Embryonic facial prominence (tissue), 1 donor: Measurements from ENCODE around the gene CACNA1C.
"Not testable (repeated sequence)": the region's sequence is repeated elsewhere in the genome, so short reads cannot be mapped to it uniquely, and the experiment has no call there.

Experiments used
- DNase-seq: peaks from one replicate; pipeline ENCODE4 v3.0.0-alpha.2; 2016; ENCODE audit errors: extremely low spot score

CACNA1C gene

DNA sequence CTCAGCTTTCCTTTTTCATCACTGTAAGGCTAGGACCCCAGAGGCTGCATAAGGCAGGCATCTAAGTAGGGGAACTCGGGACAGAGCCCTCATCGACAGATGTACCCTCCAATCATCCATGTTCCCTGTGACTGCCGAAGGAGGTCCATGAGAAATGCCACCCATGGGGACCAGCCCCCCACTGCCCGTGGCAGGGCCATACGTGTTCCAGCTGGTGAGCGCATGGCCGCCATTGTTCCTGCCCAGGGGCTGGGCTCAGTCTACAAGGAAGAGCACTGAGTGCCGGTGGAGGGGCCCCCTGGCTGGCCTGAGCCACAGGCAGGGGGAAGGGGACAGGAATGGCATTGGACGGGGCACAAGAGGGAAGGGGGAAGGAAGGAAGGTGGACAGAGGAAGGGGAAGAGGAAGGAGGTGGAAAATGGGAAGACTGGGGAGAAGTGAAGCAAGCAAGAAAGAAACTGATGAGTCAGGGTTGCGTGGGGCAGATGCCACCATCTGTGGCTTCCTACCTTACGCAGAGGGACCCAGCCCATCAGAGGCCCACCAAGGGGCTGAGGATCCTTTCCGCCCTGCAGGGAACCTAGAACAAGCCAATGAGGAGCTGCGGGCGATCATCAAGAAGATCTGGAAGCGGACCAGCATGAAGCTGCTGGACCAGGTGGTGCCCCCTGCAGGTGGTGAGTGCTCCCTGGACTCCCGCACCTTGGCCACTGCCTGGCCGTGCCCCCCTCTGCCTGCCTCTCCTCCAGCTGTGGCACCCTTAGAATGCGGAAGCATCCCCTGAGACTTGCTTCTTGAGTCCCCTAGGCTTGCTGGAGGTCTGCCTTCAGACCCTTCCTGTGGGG is 621.4 kb downstream of the CACNA1C start:
- DNase-seq: no peak

DNA sequence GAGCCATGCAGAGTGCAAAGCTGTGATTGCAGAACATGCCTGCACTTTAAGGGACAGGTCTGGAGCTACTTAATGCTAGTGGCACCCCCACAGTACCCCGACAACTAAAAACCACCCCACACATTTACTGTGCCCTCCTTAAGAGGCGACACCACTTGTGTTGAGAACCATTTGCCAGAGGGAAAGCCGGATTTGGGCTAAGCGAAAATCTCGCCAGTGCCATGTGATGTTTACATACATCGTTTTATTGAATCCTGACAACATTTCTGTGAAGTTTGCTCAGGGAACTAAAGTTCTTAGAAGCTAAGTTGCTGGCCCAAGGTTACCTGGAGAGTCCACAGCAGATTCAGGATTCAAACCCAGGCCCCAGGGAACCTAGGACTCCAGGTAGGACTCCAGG is 623.0 kb downstream of the CACNA1C start:
- DNase-seq: no peak

DNA sequence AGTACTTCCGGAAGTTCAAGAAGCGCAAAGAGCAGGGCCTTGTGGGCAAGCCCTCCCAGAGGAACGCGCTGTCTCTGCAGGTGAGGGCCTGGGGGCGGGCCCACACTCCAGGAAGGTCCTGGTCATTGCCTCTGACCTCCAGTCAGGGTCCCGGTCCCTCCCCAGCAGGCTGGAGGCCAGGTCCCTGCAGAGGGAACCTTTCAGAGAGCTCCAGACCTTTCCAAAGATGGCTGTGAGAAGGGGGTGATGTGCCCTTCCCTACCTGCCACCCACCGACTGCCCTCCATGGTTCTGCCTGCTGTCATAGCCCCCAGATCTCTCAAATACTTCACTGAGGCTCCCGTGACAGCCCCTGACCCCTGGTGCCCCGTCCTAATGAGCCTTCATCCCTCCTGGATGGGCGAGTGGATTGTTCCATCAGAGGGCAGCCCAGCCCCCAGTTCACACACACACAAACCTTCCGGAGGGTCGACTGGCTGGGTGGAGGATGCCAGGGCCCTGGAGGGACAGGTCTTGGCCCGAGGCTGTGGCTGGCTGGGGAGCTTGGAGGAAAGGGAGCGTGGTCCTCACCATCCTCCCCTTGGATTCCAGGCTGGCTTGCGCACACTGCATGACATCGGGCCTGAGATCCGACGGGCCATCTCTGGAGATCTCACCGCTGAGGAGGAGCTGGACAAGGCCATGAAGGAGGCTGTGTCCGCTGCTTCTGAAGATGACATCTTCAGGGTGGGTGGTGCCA is 624.5 kb downstream of the CACNA1C start:
- no peak for DNase-seq

DNA sequence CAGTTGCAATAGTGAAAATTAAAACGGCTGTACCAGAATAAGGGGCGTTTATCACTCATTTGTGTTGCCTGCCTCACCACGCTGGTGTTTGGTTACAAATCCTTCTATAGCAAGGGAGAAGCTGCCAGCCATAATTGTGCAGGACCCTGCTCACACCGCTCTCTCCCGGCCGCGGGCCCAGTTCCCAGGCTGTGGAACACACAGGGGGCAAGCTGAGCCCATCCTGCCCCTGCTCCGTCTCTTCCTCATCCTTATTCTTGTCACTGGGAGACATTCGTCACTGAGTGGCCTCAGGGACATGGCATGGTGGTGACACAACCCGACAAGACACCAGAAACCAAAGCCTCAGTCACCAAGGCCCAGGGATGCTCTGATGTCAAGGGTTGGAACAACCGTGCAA is 625.6 kb downstream of the CACNA1C start:
- no peak for DNase-seq

DNA sequence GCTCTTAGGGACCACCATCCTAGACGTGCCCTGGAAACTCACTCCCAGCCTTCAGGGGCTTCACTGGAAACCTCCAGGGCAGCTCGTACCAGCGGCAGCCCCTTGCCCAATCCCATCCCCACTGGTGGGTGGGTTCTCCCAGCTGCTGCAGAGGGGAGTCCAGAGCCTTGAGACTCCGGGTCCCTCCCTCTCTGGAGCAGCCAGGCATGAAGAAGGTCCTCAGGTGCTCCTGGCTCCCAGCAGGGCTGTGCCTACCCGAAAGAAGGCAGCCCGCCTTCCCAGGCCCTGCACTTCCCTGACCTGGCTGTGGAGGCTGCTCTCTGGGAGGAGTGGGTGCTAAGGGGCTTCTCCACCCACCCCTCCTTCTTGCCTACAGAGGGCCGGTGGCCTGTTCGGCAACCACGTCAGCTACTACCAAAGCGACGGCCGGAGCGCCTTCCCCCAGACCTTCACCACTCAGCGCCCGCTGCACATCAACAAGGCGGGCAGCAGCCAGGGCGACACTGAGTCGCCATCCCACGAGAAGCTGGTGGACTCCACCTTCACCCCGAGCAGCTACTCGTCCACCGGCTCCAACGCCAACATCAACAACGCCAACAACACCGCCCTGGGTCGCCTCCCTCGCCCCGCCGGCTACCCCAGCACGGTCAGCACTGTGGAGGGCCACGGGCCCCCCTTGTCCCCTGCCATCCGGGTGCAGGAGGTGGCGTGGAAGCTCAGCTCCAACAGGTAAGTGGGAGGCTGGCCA is 626.5 kb downstream of the CACNA1C start:
- DNase-seq: no peak

DNA sequence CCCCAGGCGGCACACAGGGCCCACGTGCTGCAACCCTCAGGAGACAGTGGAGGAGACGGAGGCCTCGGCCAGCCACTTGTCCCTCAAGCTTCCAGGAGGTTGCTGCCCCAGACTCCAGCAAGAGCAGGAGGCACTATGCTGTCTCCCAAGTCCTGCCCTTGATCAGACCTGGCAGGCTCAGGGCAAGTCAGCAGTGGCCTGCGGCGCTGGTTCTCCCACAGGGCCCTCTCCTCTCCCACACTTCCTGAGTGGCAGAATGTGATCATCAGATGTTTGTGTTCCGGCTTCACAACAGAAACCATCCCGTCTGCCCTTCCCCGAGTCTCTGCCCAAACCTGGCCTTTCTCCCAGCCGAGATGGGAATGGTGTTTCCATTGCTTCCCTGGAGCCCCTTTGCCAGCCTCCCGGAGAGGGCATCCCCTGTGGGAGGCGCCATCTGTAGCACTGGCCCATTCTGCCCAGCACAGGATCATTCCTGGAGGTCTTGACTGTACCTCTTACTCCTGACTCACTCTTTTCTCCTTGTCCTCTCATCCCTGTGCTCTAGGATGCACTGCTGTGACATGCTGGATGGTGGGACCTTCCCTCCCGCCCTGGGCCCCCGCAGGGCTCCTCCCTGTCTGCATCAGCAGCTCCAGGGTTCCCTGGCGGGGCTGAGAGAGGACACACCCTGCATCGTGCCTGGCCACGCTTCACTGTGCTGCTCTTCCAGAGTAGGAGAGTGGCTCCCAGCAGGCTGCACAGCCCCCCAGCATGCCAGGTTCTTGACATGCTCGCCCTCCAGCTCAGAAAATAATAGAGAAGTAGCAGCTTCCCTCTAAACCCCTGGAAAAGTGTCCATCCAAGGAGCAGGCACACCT is 627.3 kb downstream of the CACNA1C start:
- DNase-seq: no peak

DNA sequence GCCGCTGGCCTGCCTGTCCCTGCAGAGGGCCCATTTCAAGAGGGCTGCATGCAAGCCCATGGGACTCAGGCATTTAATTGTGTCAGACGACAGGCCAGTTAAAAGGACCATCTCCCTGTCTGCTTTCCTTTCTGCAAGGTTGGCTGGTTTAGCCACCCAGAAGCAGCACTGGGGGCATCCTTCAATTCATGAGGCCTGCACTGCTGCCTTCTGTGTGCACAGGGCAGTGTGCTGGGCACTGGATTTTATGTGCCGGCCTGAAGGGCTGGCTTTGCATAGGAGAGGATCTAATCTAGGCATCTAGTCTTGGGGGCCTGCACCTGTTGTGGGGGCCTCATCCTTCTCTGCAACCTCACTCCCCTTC is 627.9 kb downstream of the CACNA1C start:
- DNase-seq: no peak

DNA sequence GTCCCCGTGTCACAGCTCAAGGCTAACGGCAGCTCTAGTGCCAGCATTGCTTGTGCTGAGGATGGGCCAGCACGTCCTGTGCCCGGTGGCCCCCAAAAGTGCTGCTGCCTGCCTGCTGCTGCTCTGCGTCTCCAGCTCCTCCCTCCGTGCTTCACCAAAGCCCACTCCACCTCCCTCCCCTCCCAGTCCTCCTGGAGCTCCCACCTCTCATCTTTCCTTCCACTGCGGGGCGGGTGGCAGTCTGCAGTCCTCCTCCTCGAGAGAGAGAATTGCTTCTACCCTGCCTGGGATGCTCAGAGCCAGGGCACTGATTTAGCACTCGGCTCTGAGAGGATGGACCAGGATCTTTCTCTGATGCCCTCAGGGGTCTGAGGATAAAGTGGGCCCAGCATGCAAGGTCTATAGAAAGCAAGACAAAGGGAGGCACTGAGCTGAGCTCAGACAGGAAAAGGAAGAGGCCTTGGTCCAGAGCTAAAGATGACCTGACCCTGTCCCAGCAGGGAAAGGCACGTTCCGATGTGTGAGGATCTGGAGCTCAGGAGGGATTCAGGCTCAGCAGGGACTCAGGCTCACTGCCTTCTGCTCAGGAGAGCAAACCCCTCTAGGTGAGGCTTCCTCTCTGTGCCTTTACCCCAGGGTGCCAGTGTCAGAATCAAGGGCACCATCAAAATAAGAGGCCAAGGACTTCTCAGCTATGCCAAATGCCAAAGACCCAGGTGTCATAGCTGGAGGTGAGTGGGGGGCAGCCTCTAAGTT is 628.8 kb downstream of the CACNA1C start:
- DNase-seq: no peak

DNA sequence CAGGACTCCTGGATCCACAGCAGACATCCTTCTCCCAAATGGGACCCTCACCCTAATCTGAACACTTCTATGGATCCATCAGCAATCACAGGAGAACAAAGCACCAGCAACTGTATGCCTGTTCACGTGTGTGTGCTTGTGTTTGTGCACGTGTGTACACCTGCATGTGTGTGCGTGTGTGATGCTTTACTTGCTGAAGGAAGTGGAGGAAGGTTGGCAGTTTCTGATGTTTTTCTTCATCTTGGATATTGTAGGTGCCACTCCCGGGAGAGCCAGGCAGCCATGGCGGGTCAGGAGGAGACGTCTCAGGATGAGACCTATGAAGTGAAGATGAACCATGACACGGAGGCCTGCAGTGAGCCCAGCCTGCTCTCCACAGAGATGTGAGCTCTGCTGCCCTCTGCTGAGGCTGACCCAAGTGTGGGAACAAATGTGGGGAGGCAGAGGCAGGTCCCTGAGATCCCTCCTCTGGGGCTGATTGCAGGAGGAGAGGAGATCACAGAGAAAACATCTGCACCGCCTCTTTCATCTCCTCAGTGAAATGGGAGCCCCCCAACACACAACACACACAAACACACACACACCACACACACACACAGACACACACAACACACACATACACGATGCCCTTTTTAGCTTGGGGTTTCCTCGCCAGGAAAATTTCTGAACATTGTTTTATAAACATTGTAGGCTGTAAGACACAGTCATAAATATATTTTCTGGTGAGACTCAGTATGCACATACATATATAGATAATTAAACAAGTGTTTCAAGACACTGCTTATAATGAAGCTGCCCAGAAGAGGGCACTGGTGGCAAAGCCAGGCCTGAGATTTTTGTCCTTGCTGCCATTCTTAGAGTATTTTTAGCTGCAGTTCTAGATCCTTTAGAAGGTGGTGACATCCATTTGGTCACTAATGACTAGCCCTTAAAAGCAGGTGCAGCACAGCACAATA is 629.8 kb downstream of the CACNA1C start:
- DNase-seq: no peak

DNA sequence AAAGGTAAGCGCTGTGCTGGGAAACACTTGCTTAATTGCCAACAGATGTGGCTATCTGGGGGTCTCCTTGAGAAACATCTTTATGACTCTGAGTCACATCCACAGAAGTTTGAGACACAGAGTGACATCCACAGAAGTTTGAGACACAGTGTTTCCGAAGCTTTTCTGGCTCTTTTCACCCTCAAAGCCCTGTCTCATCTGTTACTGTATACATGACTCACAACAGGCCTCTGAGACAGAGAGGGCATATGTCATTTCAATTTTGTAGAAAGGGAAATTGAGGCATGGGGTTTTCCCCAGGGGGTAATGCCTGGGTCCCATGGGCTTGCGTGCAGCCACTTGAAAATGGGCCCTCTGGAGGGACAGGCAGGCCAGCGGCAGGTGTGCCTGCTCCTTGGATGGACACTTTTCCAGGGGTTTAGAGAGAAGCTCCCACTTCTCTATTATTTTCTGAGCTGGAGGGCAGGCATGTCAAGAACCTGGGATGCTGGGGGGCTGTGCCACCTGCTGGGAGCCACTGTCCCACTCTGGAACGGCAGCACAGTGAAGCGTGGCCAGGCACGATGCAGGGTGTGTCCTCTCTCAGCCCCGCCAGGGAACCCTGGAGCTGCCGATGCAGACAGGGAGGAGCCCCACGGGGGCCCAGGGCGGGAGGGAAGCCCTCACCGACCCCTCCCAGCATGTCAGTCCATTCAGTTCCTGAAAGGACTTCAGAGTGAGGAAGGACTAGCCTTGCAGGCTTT is 630.7 kb downstream of the CACNA1C start:
- DNase-seq: no peak

DNA sequence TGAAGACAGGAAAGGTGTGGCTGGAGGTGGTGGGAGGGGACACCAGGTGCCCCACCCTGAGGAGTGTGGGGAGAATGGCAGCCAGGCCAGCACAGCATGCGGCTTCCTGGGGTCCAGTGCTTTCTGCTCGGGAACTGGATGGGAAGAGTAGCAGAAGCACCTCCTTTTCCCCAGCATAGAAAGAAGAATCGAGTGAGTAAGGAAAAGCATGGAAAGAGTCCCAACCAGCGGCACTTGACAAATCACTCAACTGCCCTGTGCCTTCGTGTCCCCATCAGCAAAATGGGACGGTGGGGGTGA is 631.2 kb downstream of the CACNA1C start:
- not testable (repeated sequence) for DNase-seq

DNA sequence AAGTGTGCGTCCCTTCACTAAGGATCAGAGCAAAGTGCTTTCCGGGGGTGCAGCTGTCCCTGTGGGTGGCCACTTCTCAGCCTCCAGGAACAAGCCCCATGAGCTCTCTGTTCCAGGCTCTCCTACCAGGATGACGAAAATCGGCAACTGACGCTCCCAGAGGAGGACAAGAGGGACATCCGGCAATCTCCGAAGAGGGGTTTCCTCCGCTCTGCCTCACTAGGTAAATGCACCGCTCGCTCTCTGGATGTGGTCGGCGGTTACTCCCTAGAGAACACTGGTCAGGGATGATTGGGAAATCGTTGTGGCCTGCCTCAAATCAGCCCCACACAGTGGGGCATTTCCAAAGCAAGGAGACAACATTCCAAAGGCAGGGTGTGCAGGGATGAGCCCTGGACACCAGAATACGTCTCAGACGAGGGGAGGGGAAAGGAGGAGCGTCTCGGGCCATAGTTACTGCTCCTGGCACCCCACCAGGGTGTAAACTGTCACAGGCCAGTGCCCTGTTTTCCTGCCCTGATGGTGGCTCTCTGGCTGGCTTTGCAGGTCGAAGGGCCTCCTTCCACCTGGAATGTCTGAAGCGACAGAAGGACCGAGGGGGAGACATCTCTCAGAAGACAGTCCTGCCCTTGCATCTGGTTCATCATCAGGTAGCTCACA is 633.0 kb downstream of the CACNA1C start:
- not testable (repeated sequence) for DNase-seq

DNA sequence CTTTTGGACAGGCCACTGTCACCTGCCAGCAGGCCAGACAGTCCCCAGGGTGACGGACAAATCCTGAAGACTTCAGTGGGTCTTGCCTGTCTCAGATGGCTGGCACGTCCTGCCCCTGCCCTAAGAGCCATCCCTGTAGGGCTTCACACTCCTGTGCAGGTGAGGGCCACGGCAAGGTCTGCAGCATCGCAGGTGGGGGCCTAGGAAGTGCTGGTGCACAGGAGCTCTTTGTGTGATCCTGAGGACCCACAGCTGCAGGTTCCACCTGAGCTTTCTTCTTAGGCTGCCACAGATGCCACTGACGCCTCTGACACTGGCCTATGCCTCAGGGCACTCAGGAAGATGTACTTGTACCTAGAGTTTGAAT is 633.5 kb downstream of the CACNA1C start:
- DNase-seq: no peak

DNA sequence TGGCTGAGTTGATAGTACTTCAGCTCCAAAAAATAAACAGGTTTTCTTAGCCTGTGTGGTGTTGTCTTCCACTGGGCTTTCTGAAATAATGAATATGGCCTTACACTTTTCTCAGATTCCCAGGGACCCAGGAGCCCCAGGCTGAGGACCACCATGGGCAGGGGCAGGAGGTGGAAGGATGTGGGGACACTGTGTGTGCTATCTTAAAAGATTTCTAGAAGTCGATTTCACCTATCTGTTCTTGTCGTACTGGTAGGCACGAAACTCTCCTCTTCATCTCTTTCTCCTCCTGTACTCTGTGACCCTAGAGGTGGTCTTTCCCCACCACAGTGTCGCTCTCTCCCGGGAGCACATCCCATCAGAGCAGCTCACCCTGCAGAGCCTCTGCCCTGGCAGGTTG is 634.3 kb downstream of the CACNA1C start:
- DNase-seq: no peak

DNA sequence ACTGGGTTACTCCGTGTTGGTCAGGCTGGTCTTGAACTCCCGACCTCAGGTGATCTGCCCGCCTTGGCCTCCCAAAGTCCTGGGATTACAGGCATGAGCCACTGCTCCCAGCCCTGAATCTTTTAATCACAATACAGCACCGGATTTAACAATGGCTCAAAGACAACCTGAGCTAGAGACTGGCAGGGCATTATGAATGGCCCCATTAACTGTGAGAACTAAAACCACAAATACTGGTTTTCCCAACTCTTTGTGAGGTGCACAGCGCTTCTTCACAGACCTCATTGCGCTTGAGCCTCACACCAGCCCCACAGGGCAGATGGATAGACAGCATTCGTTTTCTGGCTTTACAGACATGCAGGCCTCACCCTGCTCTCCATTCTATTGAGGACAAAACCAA is 634.9 kb downstream of the CACNA1C start:
- DNase-seq: no peak

DNA sequence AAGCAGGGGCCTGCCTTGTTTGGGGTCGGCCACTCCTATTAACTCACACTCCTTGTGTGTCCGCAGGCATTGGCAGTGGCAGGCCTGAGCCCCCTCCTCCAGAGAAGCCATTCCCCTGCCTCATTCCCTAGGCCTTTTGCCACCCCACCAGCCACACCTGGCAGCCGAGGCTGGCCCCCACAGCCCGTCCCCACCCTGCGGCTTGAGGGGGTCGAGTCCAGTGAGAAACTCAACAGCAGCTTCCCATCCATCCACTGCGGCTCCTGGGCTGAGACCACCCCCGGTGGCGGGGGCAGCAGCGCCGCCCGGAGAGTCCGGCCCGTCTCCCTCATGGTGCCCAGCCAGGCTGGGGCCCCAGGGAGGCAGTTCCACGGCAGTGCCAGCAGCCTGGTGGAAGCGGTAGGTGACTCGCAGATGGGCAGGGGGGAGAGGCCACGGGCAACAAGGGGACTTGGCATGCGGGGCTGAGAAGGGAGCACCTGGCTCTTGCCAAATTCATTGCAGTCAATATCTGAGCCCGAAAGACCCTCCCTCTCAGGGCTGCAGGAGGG is 635.7 kb downstream of the CACNA1C start:
- no peak for DNase-seq

DNA sequence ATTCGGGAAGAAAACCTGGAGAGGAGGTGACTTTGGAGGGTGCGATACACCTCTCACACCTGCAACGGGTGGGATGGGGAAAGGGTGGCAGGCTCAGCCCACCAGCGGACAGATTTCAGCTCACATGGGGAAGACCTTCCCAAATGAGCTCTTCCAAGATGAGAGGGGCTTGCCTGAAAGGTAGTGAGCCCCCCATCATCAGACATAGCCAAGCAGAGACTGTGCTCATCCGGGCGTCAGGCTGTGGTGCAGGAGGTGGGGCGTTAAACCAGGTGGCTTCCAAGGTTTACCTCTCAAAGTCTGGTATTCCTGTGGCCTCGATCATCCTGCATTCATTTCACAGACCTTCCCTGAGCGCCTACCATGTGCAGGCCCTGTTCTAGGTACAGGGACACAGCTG is 636.6 kb downstream of the CACNA1C start:
- no peak for DNase-seq

DNA sequence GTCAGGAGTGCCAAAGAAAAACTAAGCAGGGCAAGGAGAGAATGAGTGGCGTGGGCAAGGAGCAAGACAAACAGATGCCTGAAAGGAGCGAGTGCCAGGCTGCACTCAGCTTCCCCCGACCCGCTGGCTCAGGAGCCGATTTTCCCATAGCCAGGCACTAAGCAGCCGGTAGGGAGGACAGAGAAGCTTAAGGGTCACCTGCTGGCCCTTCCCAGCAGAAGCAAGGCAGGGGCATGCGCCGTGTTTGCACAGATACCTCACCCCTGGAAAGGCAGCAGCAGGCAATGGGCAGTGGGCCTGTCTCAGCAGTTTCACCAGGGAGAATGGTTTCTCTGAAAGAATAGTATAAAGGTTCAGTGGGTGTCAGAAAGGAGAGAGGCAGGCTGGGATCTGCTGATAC is 637.1 kb downstream of the CACNA1C start:
- DNase-seq: no peak
